ENCODE measurements around the gene RMDN3. TPM values are rescaled to one million over a fixed set of nuclear protein-coding genes. Genes with fewer than 3 reads are reported as not detected.

RMDN3 gene
- polyA plus RNA-seq, 2 of the 4 experiments (the other 2 are of a cell fraction), result 15.4 to 16.9 TPM

DNA sequence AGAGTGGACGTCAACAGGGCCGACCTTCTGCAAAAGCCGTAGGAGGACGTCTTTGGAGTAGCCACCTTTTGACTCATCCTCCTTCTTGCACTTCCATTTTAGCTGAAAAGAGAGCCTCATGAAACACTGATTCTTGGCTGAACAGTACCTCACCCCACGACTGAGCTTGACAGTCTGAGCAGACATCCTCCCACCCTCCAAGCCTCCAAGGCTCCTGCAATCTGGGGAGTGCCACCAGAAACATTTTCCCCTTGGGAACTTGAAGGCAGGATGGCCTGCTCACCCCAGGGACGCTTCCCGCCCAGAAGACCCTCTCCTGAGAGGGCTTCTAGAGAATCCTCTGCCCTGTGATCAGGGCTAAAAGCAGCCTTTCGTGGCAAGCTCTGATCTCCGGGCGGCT lies 20.0 kb upstream of the RMDN3 start:
- WGBS (ENCODE audit: missing lambda C conversion rate), result 83% methylated on average over 5 of the region's 10 CpGs
- H3K9me3 ChIP-seq, result no peaks in the 10 kb centered on the region
- ChIA-PET POLR2A (no interaction called here), CTCF (interaction anchor here (1.1 to 6.2 kb wide), 6 partner anchors 8 to 117 kb away, joined by 3 to 40 read pairs (median 4); partner anchors contain the start of genes GCHFR and RHOV)
- no peak for DNase-seq (ENCODE audit: low read depth in 1 of 2, low spot score in 1 of 2)
- no peaks in the 10 kb centered on the region for H3K4me1 ChIP-seq
- TF ChIP-seq MAX (IDR thresholded peaks at IDR 0.05) (no peak), NPAS2 (CRISPR knock-in tag; IDR thresholded peaks at IDR 0.05; ENCODE audit: borderline replicate concordance) (no peak), FOXS1 (CRISPR knock-in tag; IDR thresholded peaks at IDR 0.05) (no peak), MAZ (IDR thresholded peaks at IDR 0.05; ENCODE audit: borderline replicate concordance, low read depth, low read length) (no peak), HOXB13 (CRISPR knock-in tag; IDR thresholded peaks at IDR 0.05; ENCODE audit: low read depth) (no peak), EP300 (IDR thresholded peaks at IDR 0.05) (no peak), EHF (CRISPR knock-in tag; IDR thresholded peaks at IDR 0.05) (no peak), JUN (IDR thresholded peaks at IDR 0.05) (no peak), CEBPB (IDR thresholded peaks at IDR 0.05) (no peak), RCOR1 (IDR thresholded peaks at IDR 0.05; ENCODE audit: low read depth, low read length) (no peak), KDM1A (IDR thresholded peaks at IDR 0.05; ENCODE audit: low read depth) (no peak), SREBF2 (IDR thresholded peaks at IDR 0.05) (no peak), HDAC2 (IDR thresholded peaks at IDR 0.05) (no peak), MAFK (IDR thresholded peaks at IDR 0.05; ENCODE audit: partially characterized antibody) (no peak), RFX5 (IDR thresholded peaks at IDR 0.05) (no peak), NR3C1 (IDR thresholded peaks at IDR 0.05) (no peak)
- TF ChIP-seq, protein P1, sequence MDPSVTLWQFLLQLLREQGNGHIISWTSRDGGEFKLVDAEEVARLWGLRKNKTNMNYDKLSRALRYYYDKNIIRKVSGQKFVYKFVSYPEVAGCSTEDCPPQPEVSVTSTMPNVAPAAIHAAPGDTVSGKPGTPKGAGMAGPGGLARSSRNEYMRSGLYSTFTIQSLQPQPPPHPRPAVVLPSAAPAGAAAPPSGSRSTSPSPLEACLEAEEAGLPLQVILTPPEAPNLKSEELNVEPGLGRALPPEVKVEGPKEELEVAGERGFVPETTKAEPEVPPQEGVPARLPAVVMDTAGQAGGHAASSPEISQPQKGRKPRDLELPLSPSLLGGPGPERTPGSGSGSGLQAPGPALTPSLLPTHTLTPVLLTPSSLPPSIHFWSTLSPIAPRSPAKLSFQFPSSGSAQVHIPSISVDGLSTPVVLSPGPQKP (IDR thresholded peaks at IDR 0.05; ENCODE audit: low read depth, low read length), result no peak
- TF ChIP-seq, protein P2, sequence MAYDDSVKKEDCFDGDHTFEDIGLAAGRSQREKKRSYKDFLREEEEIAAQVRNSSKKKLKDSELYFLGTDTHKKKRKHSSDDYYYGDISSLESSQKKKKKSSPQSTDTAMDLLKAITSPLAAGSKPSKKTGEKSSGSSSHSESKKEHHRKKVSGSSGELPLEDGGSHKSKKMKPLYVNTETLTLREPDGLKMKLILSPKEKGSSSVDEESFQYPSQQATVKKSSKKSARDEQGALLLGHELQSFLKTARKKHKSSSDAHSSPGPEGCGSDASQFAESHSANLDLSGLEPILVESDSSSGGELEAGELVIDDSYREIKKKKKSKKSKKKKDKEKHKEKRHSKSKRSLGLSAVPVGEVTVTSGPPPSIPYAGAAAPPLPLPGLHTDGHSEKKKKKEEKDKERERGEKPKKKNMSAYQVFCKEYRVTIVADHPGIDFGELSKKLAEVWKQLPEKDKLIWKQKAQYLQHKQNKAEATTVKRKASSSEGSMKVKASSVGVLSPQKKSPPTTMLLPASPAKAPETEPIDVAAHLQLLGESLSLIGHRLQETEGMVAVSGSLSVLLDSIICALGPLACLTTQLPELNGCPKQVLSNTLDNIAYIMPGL (CRISPR knock-in tag; IDR thresholded peaks at IDR 0.05; ENCODE audit: borderline replicate concordance), result no peak
- no peak overlapping the region for H3K27ac ChIP-seq
- FAIRE-seq, result no peak
- ATAC-seq, result no peak
- H3K4me3 ChIP-seq, result no peak overlapping the region
- no peak overlapping the region for H3K4me2 ChIP-seq

- DNase-seq (ENCODE audit: low read depth in 1 of 2, low spot score in 1 of 2) (no peak), ATAC-seq (no peak), FAIRE-seq (no peak)
- no peaks in the 10 kb centered on the region for H3K9me3 ChIP-seq
- H3K27ac ChIP-seq, result no peak overlapping the region
- WGBS (ENCODE audit: missing lambda C conversion rate), result no CpG with 5 or more reads among the region's 6 CpGs
- H3K4me3 ChIP-seq, result no peak overlapping the region
- no peak for TF ChIP-seq MAFK (IDR thresholded peaks at IDR 0.05; ENCODE audit: partially characterized antibody)
- no peak for TF ChIP-seq EHMT2 (IDR thresholded peaks at IDR 0.05; ENCODE audit: low read depth)
- TF ChIP-seq NPAS2 (CRISPR knock-in tag; IDR thresholded peaks at IDR 0.05; ENCODE audit: borderline replicate concordance), result no peak
- TF ChIP-seq RARB (CRISPR knock-in tag; IDR thresholded peaks at IDR 0.05), result no peak
- ChIA-PET POLR2A (no interaction called here), CTCF (interaction anchor here (1.3 to 2.3 kb wide), 4 partner anchors 9 to 100 kb away, joined by 3 to 8 read pairs (median 4); partner anchors contain the start of gene RHOV)
- H3K4me1 ChIP-seq, result no peaks in the 10 kb centered on the region
- H3K4me2 ChIP-seq, result no peak overlapping the region
Measured at GRCh38 chr15:40773902-40774301, 18.8 kb upstream of the RMDN3 start.

DNA sequence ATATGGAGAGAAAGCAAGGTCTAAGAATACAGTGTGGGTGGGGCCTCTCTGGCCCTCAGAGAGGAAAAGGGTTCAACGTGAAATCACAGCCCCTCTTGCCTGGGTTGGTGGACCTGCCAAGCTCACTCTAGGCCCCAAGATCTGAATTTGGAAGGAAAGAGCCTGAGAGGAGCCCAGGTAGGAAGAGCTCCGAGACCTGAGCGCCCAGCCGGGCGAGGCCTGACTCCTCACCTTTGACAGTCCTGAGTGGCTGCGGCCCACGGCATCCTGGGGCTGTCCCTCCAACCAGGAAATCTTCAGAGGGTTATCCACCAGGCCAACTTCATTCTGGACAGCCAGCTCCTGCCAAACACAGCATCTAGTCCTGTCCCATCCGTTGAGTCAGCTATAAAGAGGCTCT lies 18.4 kb upstream of the RMDN3 start:
- H3K9me3 ChIP-seq, result no peaks in the 10 kb centered on the region
- H3K27ac ChIP-seq, result no peak overlapping the region
- H3K4me2 ChIP-seq, result no peak overlapping the region
- H3K4me3 ChIP-seq, result no peak overlapping the region
- POLR2A ChIA-PET, result no interaction called here
- no peak for TF ChIP-seq CBX2 (IDR thresholded peaks at IDR 0.05; ENCODE audit: borderline replicate concordance, low read depth)
- no peak for TF ChIP-seq CEBPB (IDR thresholded peaks at IDR 0.05)
- TF ChIP-seq HOXB13 (CRISPR knock-in tag; IDR thresholded peaks at IDR 0.05; ENCODE audit: low read depth), result no peak
- TF ChIP-seq POLR2A (IDR thresholded peaks at IDR 0.05; ENCODE audit: low read length), result no peak
- TF ChIP-seq, protein P3, sequence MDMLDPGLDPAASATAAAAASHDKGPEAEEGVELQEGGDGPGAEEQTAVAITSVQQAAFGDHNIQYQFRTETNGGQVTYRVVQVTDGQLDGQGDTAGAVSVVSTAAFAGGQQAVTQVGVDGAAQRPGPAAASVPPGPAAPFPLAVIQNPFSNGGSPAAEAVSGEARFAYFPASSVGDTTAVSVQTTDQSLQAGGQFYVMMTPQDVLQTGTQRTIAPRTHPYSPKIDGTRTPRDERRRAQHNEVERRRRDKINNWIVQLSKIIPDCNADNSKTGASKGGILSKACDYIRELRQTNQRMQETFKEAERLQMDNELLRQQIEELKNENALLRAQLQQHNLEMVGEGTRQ (IDR thresholded peaks at IDR 0.05), result no peak
- no peak for TF ChIP-seq TFCP2L1 (CRISPR knock-in tag; IDR thresholded peaks at IDR 0.05)
- TF ChIP-seq HES2 (IDR thresholded peaks at IDR 0.05), result no peak
- no peak for TF ChIP-seq ZFP36 (IDR thresholded peaks at IDR 0.05; ENCODE audit: borderline replicate concordance, partially characterized antibody)
- no peak for TF ChIP-seq HOXB5 (CRISPR knock-in tag; IDR thresholded peaks at IDR 0.05)
- TF ChIP-seq EHMT2 (IDR thresholded peaks at IDR 0.05; ENCODE audit: low read depth), result no peak
- no peak for TF ChIP-seq ZNF302 (CRISPR knock-in tag; IDR thresholded peaks at IDR 0.05)
- TF ChIP-seq BCL3 (IDR thresholded peaks at IDR 0.05), result no peak
- TF ChIP-seq MAZ (IDR thresholded peaks at IDR 0.05; ENCODE audit: borderline replicate concordance, low read depth, low read length), result no peak
- no peaks in the 10 kb centered on the region for H3K4me1 ChIP-seq
- WGBS (ENCODE audit: missing lambda C conversion rate), result 87% methylated on average over 3 of the region's 8 CpGs
- FAIRE-seq (no peak), DNase-seq (ENCODE audit: low read depth in 1 of 2, low spot score in 1 of 2) (no peak), ATAC-seq (no peak)
- CTCF ChIA-PET, result interaction anchor here (1.3 to 1.8 kb wide), 2 partner anchors 9 to 27 kb away, joined by 3 to 8 read pairs; no protein-coding TSS in a partner anchor
